Pancreas (tissue), 10 donors: ENCODE results near the gene RHBDF2. TPM values are rescaled to one million over a fixed set of nuclear protein-coding genes. Genes with fewer than 3 reads are reported as not detected.
"Not testable (repeated sequence)": the region's sequence is repeated elsewhere in the genome, so short reads cannot be mapped to it uniquely, and the experiment has no call there.

ENCODE experiments used
- ATAC-seq, 4 donors: fragments of 200-7000 bp; cut with Tn5 transposase; one replicate each; pipeline versions ENCODE4 v1.8.0 to v1.9.1; 2020; ENCODE audit warnings: mild to moderate bottlenecking in 4 of 4, moderate library complexity in 4 of 4
- DNase-seq, 6 donors: peaks; one replicate each; pipeline ENCODE4 v3.0.0-alpha.2; 2020
- FAIRE-seq: peaks from 2 replicates; lab custom pipeline; 2012; peaks lifted over from hg19 to GRCh38; lab: Jason Lieb, UNC
- H3K27ac ChIP-seq, 4 donors: fragments of 200-600 bp; sonication (generic); 1 replicate in 3 of 4; 2 replicates in 1 of 4; pipeline versions ENCODE4 v1.5.0 to v1.8.0; 2020
- H3K27me3 ChIP-seq, 4 donors: fragments of 200-600 bp; one replicate each; pipeline ENCODE4 v1.8.0; 2021
- H3K36me3 ChIP-seq, 3 donors: fragments of 200-600 bp; sonication (generic) in 1 of 3; one replicate each; pipeline versions ENCODE4 v1.5.0 to v1.8.0; 2020 to 2021
- H3K4me1 ChIP-seq, 3 donors: fragments of 200-600 bp; one replicate each; pipeline ENCODE4 v1.8.0; 2021
- H3K4me3 ChIP-seq, 4 donors: fragments of 200-600 bp; sonication (generic) in 2 of 4; one replicate each; pipeline versions ENCODE4 v1.5.0 to v1.8.0; 2020 to 2021
- H3K9me3 ChIP-seq, 4 donors: fragments of 200-600 bp; one replicate each; pipeline ENCODE4 v1.8.0; 2021
- CTCF ChIP-seq, 4 donors: fragments of 200-600 bp; sonication (generic) in 3 of 4; IDR thresholded peaks; one replicate each; pipeline versions ENCODE4 v1.5.0 to v1.8.0; 2021; ENCODE audit warnings: antibody characterized with exemption in 4 of 4
- WGBS, 2 donors: extraction: QIAGEN DNeasy Blood & Tissue Kit; methylation state at CpG; one replicate each; pipeline ENCODE4 v1.1.7; 2013; 5-methylcytosine and 5-hydroxymethylcytosine counted together
- intact Hi-C, 3 donors: fragments of 100-400 bp; cut with DNase I; formaldehyde crosslinking; loops; one replicate each; pipeline versions ENCODE4 v1.11.1 to v1.14.2; 2022
- polyA plus RNA-seq, 2 donors: library from polyadenylated mRNA; stranded (reverse); fragments of 200-250 nt; gene quantifications; one replicate each; pipeline ENCODE4 v1.2.3, GENCODE V29; 2013
- total RNA-seq, 6 donors: library from RNA; stranded (reverse); fragmentation: NEBNext Ultra II Directional in 4 of 6; extraction: Animal tissue kit (Norgen Biotek cat#: 25700) in 4 of 6; gene quantifications; one replicate each; pipeline versions ENCODE4 v1.2.1 to v1.2.4, GENCODE V29; 2021 to 2023
- donor health status: healthy with polysubstance abuse.
- donor health status: DM: no; HTN: no; CAD: no; lungs with moderate emphysema.
- donor health status: DM: no; HTN: no; CAD: no.
- donor health status: control.
- donor health status: control.
- donor health status: Bipolar disorder and iron deficiency.
- donor health status: DM: yes; HTN: yes; CAD: no.
- donor health status: DM: no; HTN: no; CAD: no.
- donor health status: DM: no; HTN: no; CAD: no.
- donor health status: DM: yes; HTN: yes; CAD: no.

Gene RHBDF2
- total and polyA plus RNA-seq, 8 donors = 18.0 to 50.1 (median 22.4) TPM

- intact Hi-C loops = no loop called here
- H3K9me3 ChIP-seq = no peaks in the 10 kb centered on the region
- peaks cover 0 to 7% (median under 1%) of the 10 kb centered on the region in 3 donors for H3K4me1 ChIP-seq
- ATAC-seq (no peak), FAIRE-seq (no peak), DNase-seq (no peak)
- no peak overlapping the region for H3K4me3 ChIP-seq
- TF ChIP-seq CTCF (IDR thresholded peaks at IDR 0.05) = no peak
- 65 to 72% methylated on average over 15 of the region's 15 CpGs for WGBS, 2 donors
- H3K27ac ChIP-seq = no peak overlapping the region
- H3K27me3 ChIP-seq = peaks cover 0 to 5% (median 0%) of the 10 kb centered on the region in 4 donors
- no peaks in the 10 kb centered on the region for H3K36me3 ChIP-seq
Measured at GRCh38 chr17:76519048-76519966, 18.1 kb upstream of the RHBDF2 start.

GRCh38 chr17:76517638-76518038 is 16.4 kb upstream of the RHBDF2 start:
- WGBS, 2 donors = 81 to 89% methylated on average over 11 of the region's 11 CpGs
- H3K4me3 ChIP-seq = no peak overlapping the region
- DNase-seq = no peak
- H3K36me3 ChIP-seq = no peaks in the 10 kb centered on the region
- no peak for FAIRE-seq
- no peak for ATAC-seq
- intact Hi-C loops = no loop called here
- no peaks in the 10 kb centered on the region for H3K9me3 ChIP-seq
- no peak for TF ChIP-seq CTCF (IDR thresholded peaks at IDR 0.05)
- H3K27ac ChIP-seq = no peak overlapping the region
- H3K4me1 ChIP-seq = no peaks in the 10 kb centered on the region
- H3K27me3 ChIP-seq = peaks cover 0 to 5% (median 0%) of the 10 kb centered on the region in 4 donors

GRCh38 chr17:76515274-76515949 is 14.2 kb upstream of the RHBDF2 start:
- FAIRE-seq = no peak
- no peaks in the 10 kb centered on the region for H3K27me3 ChIP-seq
- no peak overlapping the region for H3K4me3 ChIP-seq
- peak overlapping the region in 1 of 4 donors; percentile 39 for H3K27ac ChIP-seq
- no peak for TF ChIP-seq CTCF (IDR thresholded peaks at IDR 0.05)
- H3K9me3 ChIP-seq = no peaks in the 10 kb centered on the region
- intact Hi-C loops = no loop called here
- peak in 2 of 6 donors; percentile 38 to 61 for DNase-seq
- peak; percentile 47 to 68 (median 64) for ATAC-seq
- H3K4me1 ChIP-seq = no peaks in the 10 kb centered on the region
- WGBS, 2 donors = 79 to 83% methylated on average over 22 of the region's 22 CpGs
- no peaks in the 10 kb centered on the region for H3K36me3 ChIP-seq

GRCh38 chr17:76514355-76514754 is 13.1 kb upstream of the RHBDF2 start:
- H3K27me3 ChIP-seq, H3K9me3 ChIP-seq, FAIRE-seq, H3K27ac ChIP-seq, H3K4me3 ChIP-seq, H3K4me1 ChIP-seq, intact Hi-C loops, H3K36me3 ChIP-seq, ATAC-seq, DNase-seq: not testable (repeated sequence)
- 93 to 96% methylated on average over 6 of the region's 6 CpGs for WGBS, 2 donors

GRCh38 chr17:76513306-76513692 is 12.1 kb upstream of the RHBDF2 start:
- FAIRE-seq (no peak), ATAC-seq (no peak), DNase-seq (no peak)
- Histone ChIP-seq H3K4me3 (no peak overlapping the region), H3K4me1 (no peaks in the 10 kb centered on the region), H3K27ac (no peak overlapping the region), H3K36me3 (no peaks in the 10 kb centered on the region), H3K9me3 (no peaks in the 10 kb centered on the region), H3K27me3 (no peaks in the 10 kb centered on the region)
- TF ChIP-seq CTCF (IDR thresholded peaks at IDR 0.05) = no peak
- intact Hi-C loops = no loop called here
- WGBS, 2 donors = 70 to 77% methylated on average over 6 of the region's 6 CpGs
